Measurements from ENCODE around the gene NSL1. TPM values are rescaled to one million over a fixed set of nuclear protein-coding genes. Genes with fewer than 3 reads are reported as not detected.

NSL1 gene
- total and polyA plus RNA-seq, 9 of the 15 experiments (the other 6 are each of a cell fraction or from before 2014, with no cell fraction given): 53.5 to 108 (median 59.1) TPM

DNA sequence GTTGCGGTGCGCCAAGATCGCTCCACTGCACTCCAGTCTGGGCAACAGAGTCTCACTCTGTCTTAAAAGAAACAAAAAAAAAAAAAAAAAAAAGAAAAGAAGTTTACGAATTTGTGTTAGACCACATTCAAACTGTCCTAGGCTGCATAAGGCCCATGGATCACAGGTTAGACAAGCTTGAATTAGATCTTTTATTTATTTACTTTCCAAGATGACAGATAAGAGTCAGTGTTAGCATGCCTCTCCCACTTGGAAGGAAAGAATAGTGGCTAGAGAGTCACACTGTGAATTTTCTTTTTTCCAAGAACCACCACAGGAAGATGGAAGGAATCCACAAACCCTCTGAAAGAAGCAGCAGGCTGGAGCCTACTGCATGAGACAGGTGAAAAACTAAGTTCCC is 29.3 kb downstream of the NSL1 start:
- Histone ChIP-seq H4K20me1 (replicated peaks; ENCODE audit: control insufficient read depth, insufficient read depth, low read length) (peaks cover 3% of the 10 kb centered on the region; the same call in 1 of the 2 replicates), H2AFZ (ENCODE audit: low read depth, low read length) (no peak overlapping the region), H3K79me2 (ENCODE audit: control insufficient read depth, insufficient read depth, low read length) (peaks cover 67% of the 10 kb centered on the region), H3K4me3 (no peak overlapping the region), H3K9me3 (replicated peaks; ENCODE audit: control insufficient read depth, insufficient read depth, low read depth, low read length) (no peaks in the 10 kb centered on the region), H3K4me2 (ENCODE audit: insufficient read depth, low read length) (no peak overlapping the region), H3K27ac (ENCODE audit: extremely low read depth, low read depth, low read length) (no peak overlapping the region), H3K9me1 (ENCODE audit: control insufficient read depth, insufficient read depth, low read length) (no peaks in the 10 kb centered on the region), H3K4me1 (replicated peaks in 1 of 2; ENCODE audit: control insufficient read depth in 2 of 2, insufficient read depth in 2 of 2, low read length in 2 of 2) (peaks cover 0 to 6% of the 10 kb centered on the region in 2 experiments; a peak in 2 of 5 replicates), H3K9ac (ENCODE audit: insufficient read depth in 1 of 2, low read depth in 2 of 2, low read length in 2 of 2) (no peak overlapping the region), H3K36me3 (ENCODE audit: control insufficient read depth, insufficient read depth, low read length) (peaks cover 21% of the 10 kb centered on the region; the same call in 2 of the 3 replicates), H3K27me3 (ENCODE audit: control insufficient read depth in 2 of 2, insufficient read depth in 2 of 2, low read length in 2 of 2) (no peaks in the 10 kb centered on the region)
- FAIRE-seq (no peak), ATAC-seq (no peak), DNase-seq (ENCODE audit: extremely low read depth in 1 of 4, low spot score in 3 of 4) (no peak)
- ChIA-PET POLR2A (interaction anchor here (0.8 to 1.7 kb wide), 4 partner anchors 11 to 31 kb away, joined by 3 to 4 read pairs (median 4); no protein-coding TSS in a partner anchor), CTCF (ENCODE audit: low intra/inter-chr PET ratio) (no interaction called here)
- intact Hi-C loops (cut with micrococcal nuclease) (no loop called here), in situ Hi-C loops (cut with MboI) (no loop called here)
- WGBS (ENCODE audit: insufficient coverage, low coverage, missing lambda C conversion rate): 100% methylated on average over 4 of the region's 4 CpGs
- BruUV-seq (replicated peaks): no TSS peak
- TF ChIP-seq MYC (IDR thresholded peaks at IDR 0.05; ENCODE audit: low read depth, low read length) (no peak), MYC (CRISPR knock-in tag; IDR thresholded peaks at IDR 0.05; ENCODE audit: borderline replicate concordance, low read depth) (no peak), PTBP1 (IDR thresholded peaks at IDR 0.05; ENCODE audit: low read depth, low read length) (no peak), ZFP36 (IDR thresholded peaks at IDR 0.05; ENCODE audit: low read depth, low read length, partially characterized antibody) (no peak), SOX6 (IDR thresholded peaks at IDR 0.05) (no peak), ZNF79 (CRISPR knock-in tag; IDR thresholded peaks at IDR 0.05; ENCODE audit: low read depth) (no peak), NFIC (IDR thresholded peaks at IDR 0.05) (no peak), ZNF583 (CRISPR knock-in tag; IDR thresholded peaks at IDR 0.05) (no peak), SMC3 (conservative IDR thresholded peaks at IDR 0.05; ENCODE audit: insufficient read depth, low read depth, low read length) (no peak), HSF4 (CRISPR knock-in tag; IDR thresholded peaks at IDR 0.05; ENCODE audit: borderline replicate concordance) (no peak), ATF1 (CRISPR knock-in tag; IDR thresholded peaks at IDR 0.05) (no peak), ATF1 (tag; IDR thresholded peaks at IDR 0.05) (no peak), ZNF586 (CRISPR knock-in tag; conservative IDR thresholded peaks at IDR 0.05) (no peak)
- TF ChIP-seq, protein P1, sequence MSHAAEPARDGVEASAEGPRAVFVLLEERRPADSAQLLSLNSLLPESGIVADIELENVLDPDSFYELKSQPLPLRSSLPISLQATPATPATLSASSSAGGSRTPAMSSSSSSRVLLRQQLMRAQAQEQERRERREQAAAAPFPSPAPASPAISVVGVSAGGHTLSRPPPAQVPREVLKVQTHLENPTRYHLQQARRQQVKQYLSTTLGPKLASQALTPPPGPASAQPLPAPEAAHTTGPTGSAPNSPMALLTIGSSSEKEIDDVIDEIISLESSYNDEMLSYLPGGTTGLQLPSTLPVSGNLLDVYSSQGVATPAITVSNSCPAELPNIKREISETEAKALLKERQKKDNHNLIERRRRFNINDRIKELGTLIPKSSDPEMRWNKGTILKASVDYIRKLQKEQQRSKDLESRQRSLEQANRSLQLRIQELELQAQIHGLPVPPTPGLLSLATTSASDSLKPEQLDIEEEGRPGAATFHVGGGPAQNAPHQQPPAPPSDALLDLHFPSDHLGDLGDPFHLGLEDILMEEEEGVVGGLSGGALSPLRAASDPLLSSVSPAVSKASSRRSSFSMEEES (CRISPR knock-in tag; IDR thresholded peaks at IDR 0.05): no peak
- TF ChIP-seq, protein P2, sequence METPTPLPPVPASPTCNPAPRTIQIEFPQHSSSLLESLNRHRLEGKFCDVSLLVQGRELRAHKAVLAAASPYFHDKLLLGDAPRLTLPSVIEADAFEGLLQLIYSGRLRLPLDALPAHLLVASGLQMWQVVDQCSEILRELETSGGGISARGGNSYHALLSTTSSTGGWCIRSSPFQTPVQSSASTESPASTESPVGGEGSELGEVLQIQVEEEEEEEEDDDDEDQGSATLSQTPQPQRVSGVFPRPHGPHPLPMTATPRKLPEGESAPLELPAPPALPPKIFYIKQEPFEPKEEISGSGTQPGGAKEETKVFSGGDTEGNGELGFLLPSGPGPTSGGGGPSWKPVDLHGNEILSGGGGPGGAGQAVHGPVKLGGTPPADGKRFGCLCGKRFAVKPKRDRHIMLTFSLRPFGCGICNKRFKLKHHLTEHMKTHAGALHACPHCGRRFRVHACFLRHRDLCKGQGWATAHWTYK (CRISPR knock-in tag; IDR thresholded peaks at IDR 0.05): no peak
- TF ChIP-seq, protein P3, sequence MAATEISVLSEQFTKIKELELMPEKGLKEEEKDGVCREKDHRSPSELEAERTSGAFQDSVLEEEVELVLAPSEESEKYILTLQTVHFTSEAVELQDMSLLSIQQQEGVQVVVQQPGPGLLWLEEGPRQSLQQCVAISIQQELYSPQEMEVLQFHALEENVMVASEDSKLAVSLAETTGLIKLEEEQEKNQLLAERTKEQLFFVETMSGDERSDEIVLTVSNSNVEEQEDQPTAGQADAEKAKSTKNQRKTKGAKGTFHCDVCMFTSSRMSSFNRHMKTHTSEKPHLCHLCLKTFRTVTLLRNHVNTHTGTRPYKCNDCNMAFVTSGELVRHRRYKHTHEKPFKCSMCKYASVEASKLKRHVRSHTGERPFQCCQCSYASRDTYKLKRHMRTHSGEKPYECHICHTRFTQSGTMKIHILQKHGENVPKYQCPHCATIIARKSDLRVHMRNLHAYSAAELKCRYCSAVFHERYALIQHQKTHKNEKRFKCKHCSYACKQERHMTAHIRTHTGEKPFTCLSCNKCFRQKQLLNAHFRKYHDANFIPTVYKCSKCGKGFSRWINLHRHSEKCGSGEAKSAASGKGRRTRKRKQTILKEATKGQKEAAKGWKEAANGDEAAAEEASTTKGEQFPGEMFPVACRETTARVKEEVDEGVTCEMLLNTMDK (IDR thresholded peaks at IDR 0.05; ENCODE audit: borderline replicate concordance, insufficient read depth, low read depth, low read length, poor library complexity, severe bottlenecking): no peak

Measured in K562 (cell line).